GM12878 (cell line): ENCODE results near the gene ITGB2. TPM values are rescaled to one million over a fixed set of nuclear protein-coding genes. Genes with fewer than 3 reads are reported as not detected.

ENCODE experiments used
- ATAC-seq: fragments of 200-7000 bp; cut with Tn5 transposase; 3 replicates; pipeline ENCODE4 v1.9.1; 2020; ENCODE audit warnings: mild to moderate bottlenecking, moderate library complexity
- BruUV-seq: library from RNA; stranded (reverse); fragments of 400-500 nt; replicated peaks from 2 replicates; lab custom pipeline; 2021; lab: Mats Ljungman, UMichigan
- CTCF ChIA-PET: fragments of 300-600 bp; sonication (Branson Sonifier 250); formaldehyde crosslinking; extraction: SDS; loops from one replicate; lab custom pipeline; 2021; ENCODE audit warnings: inconsistent platforms; lab: Yijun Ruan, JAX
- POLR2A ChIA-PET: fragments of 350-600 bp; formaldehyde crosslinking; extraction: SDS; loops from one replicate; lab custom pipeline; 2021; ENCODE audit warnings: inconsistent platforms; lab: Charles Lee
- RAD21 ChIA-PET: fragments of 300-600 bp; sonication (Branson Sonifier 250); formaldehyde crosslinking; loops from one replicate; lab custom pipeline; 2023; ENCODE audit warnings: antibody characterized with exemption; ENCODE audit not compliant: unreplicated experiment; lab: Charles Lee
- SMC1A ChIA-PET: fragments of 300-600 bp; sonication (Branson Sonifier 250); formaldehyde crosslinking; loops from one replicate; lab custom pipeline; 2023; ENCODE audit not compliant: unreplicated experiment, uncharacterized antibody; lab: Charles Lee
- DNase-seq: peaks from one replicate; pipeline ENCODE4 v3.0.0-alpha.2; 2011; ENCODE audit warnings: low read depth, low spot score
- FAIRE-seq: peaks from 3 replicates; lab custom pipeline; 2011; peaks lifted over from hg19 to GRCh38; lab: Jason Lieb, UNC
- H2AFZ ChIP-seq: 2 replicates; pipeline ENCODE4 v1.6.0; 2011; ENCODE audit warnings: low read depth, low read length, control low read depth; ENCODE audit not compliant: control insufficient read depth
- H3K27ac ChIP-seq: 2 replicates; pipeline ENCODE4 v1.5.1; 2011; ENCODE audit warnings: control low read depth; ENCODE audit not compliant: control insufficient read depth, insufficient read depth
- H3K27me3 ChIP-seq, 2 experiments: replicated peaks in 1 of 2; 2 replicates each; pipeline versions ENCODE4 v1.6.0 to v1.6.1; 2011; ENCODE audit warnings: low read length in 1 of 2; ENCODE audit not compliant: control insufficient read depth in 2 of 2, insufficient read depth in 2 of 2
- H3K36me3 ChIP-seq, 2 experiments: 2 replicates each; pipeline ENCODE4 v1.5.1; 2011; ENCODE audit warnings: low read length in 1 of 2; ENCODE audit not compliant: control insufficient read depth in 2 of 2, insufficient read depth in 2 of 2
- H3K4me1 ChIP-seq: 2 replicates; pipeline ENCODE4 v1.6.1; 2011; ENCODE audit warnings: mild to moderate bottlenecking, low read length, moderate library complexity, mixed read lengths; ENCODE audit not compliant: control insufficient read depth, insufficient read depth
- H3K4me2 ChIP-seq: 2 replicates; pipeline ENCODE4 v1.6.0; 2011; ENCODE audit warnings: control low read depth; ENCODE audit not compliant: control insufficient read depth, insufficient read depth
- H3K4me3 ChIP-seq: fragments of 200-600 bp; sonication (generic); 2 replicates; pipeline ENCODE4 v1.5.1; 2016
- H3K79me2 ChIP-seq: 2 replicates; pipeline ENCODE4 v1.6.0; 2011; ENCODE audit warnings: low read length; ENCODE audit not compliant: control insufficient read depth, insufficient read depth
- H3K9ac ChIP-seq: 2 replicates; pipeline ENCODE4 v1.8.0; 2011; ENCODE audit warnings: low read length, control low read depth, mixed read lengths; ENCODE audit not compliant: control insufficient read depth, insufficient read depth
- H3K9me3 ChIP-seq: replicated peaks from 3 replicates; pipeline ENCODE4 v1.5.1; 2011; ENCODE audit warnings: mild to moderate bottlenecking, low read length; ENCODE audit not compliant: control insufficient read depth, insufficient read depth
- H4K20me1 ChIP-seq: 2 replicates; pipeline ENCODE4 v1.6.0; 2011; ENCODE audit not compliant: control insufficient read depth, insufficient read depth
- WGBS: methylation state at CpG from one replicate; pipeline ENCODE4 v1.1.6; 2016; ENCODE audit warnings: low lambda C conversion rate; ENCODE audit not compliant: insufficient replicate concordance, insufficient coverage; ENCODE audit errors: missing lambda C conversion rate; 5-methylcytosine and 5-hydroxymethylcytosine counted together
- in situ Hi-C: fragments of 300-500 bp; cut with MboI; formaldehyde crosslinking; loops from 9 replicates; pipeline ENCODE4 v1.14.3; 2018; ENCODE audit warnings: mixed read lengths
- intact Hi-C: fragments of 100-400 bp; cut with micrococcal nuclease; formaldehyde crosslinking; loops from one replicate; pipeline ENCODE4 v1.14.2; 2022; ENCODE audit not compliant: unreplicated experiment
- polyA plus RNA-seq, 11 experiments: library from polyadenylated mRNA; depleted of rRNA in 4 of 11; unstranded in 6 of 11; stranded (reverse) in 5 of 11; fragments of >200 nt; fragmentation: Nextera tagmentation in 4 of 11; fragmentation: Illumina TruSeq in 1 of 11; extraction: Ambion mirVana in 4 of 11; extraction: Trizol in 1 of 11; gene quantifications; 1 replicate in 1 of 11; 2 replicates in 10 of 11; pipeline versions ENCODE4 v1.2.1 to v1.2.3, GENCODE V29; 2011 to 2016; ENCODE audit warnings: inconsistent platforms in 2 of 11, missing spikeins in 2 of 11, low read depth in 1 of 11
- total RNA-seq, 4 experiments: library from RNA; depleted of rRNA in 3 of 4; stranded (reverse); fragments of >200 nt in 3 of 4; fragmentation: Illumina TruSeq in 1 of 4; extraction: Trizol in 1 of 4; gene quantifications; 2 replicates each; pipeline versions ENCODE4 v1.2.1 to v1.2.3, GENCODE V29; 2013 to 2021
- TF ChIP-seq, protein P1 (sequence below): IDR thresholded peaks from 2 replicates; pipeline ENCODE4 v1.6.1; 2012; ENCODE audit warnings: improper control_type of control experiment, low read depth, low read length; ENCODE audit not compliant: insufficient replicate concordance

ITGB2 gene
- total and polyA plus RNA-seq, 10 of the 15 experiments (the other 5 are each of a cell fraction or from before 2014, with no cell fraction given) = 8.0 to 172 (median 58.9) TPM

GRCh38 chr21:44946254-44947041 lies 25.7 kb upstream of the ITGB2 start:
- RAD21 ChIA-PET = interaction anchor here (11.2 kb wide), 1 partner anchor 182 kb away, joined by 141 read pairs; no protein-coding TSS in a partner anchor
- SMC1A ChIA-PET = interaction anchor here (1.5 to 12.3 kb wide), 2 partner anchors 180 to 191 kb away, joined by 7 to 153 read pairs; no protein-coding TSS in a partner anchor
- POLR2A ChIA-PET = no interaction called here
- no peak overlapping the region for H3K9ac ChIP-seq
- peaks cover 21% of the 10 kb centered on the region for H3K79me2 ChIP-seq
- H3K27me3 ChIP-seq = no peaks in the 10 kb centered on the region
- BruUV-seq = no TSS peak
- TF ChIP-seq, protein P1, sequence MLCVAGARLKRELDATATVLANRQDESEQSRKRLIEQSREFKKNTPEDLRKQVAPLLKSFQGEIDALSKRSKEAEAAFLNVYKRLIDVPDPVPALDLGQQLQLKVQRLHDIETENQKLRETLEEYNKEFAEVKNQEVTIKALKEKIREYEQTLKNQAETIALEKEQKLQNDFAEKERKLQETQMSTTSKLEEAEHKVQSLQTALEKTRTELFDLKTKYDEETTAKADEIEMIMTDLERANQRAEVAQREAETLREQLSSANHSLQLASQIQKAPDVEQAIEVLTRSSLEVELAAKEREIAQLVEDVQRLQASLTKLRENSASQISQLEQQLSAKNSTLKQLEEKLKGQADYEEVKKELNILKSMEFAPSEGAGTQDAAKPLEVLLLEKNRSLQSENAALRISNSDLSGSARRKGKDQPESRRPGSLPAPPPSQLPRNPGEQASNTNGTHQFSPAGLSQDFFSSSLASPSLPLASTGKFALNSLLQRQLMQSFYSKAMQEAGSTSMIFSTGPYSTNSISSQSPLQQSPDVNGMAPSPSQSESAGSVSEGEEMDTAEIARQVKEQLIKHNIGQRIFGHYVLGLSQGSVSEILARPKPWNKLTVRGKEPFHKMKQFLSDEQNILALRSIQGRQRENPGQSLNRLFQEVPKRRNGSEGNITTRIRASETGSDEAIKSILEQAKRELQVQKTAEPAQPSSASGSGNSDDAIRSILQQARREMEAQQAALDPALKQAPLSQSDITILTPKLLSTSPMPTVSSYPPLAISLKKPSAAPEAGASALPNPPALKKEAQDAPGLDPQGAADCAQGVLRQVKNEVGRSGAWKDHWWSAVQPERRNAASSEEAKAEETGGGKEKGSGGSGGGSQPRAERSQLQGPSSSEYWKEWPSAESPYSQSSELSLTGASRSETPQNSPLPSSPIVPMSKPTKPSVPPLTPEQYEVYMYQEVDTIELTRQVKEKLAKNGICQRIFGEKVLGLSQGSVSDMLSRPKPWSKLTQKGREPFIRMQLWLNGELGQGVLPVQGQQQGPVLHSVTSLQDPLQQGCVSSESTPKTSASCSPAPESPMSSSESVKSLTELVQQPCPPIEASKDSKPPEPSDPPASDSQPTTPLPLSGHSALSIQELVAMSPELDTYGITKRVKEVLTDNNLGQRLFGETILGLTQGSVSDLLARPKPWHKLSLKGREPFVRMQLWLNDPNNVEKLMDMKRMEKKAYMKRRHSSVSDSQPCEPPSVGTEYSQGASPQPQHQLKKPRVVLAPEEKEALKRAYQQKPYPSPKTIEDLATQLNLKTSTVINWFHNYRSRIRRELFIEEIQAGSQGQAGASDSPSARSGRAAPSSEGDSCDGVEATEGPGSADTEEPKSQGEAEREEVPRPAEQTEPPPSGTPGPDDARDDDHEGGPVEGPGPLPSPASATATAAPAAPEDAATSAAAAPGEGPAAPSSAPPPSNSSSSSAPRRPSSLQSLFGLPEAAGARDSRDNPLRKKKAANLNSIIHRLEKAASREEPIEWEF = no peak
- TF ChIP-seq, all 136 proteins: peak for 0
- Histone ChIP-seq H3K4me2 (no peak overlapping the region), H2AFZ (no peak overlapping the region), H3K36me3 (peaks cover 3 to 30% of the 10 kb centered on the region in 2 experiments; a peak in 2 of 4 replicates), H3K9me3 (no peaks in the 10 kb centered on the region), H3K4me1 (peaks cover 18% of the 10 kb centered on the region), H3K4me3 (no peak overlapping the region), H4K20me1 (peaks cover 5% of the 10 kb centered on the region), H3K27ac (no peak overlapping the region)
- intact Hi-C loops = no loop called here
- DNase-seq = no peak
- CTCF ChIA-PET = interaction anchor here (1.3 to 11.8 kb wide), 3 partner anchors 152 to 192 kb away, joined by 3 to 235 read pairs (median 219); no protein-coding TSS in a partner anchor
- in situ Hi-C loops = loop anchor here (5.0 kb wide), 2 partner anchors 181 to 881 kb away; no protein-coding TSS in a partner anchor
- no peak for ATAC-seq
- WGBS = 90% methylated on average over 25 of the region's 25 CpGs
- FAIRE-seq = no peak
